Osteocyte (in vitro differentiated cells): Measurements from ENCODE around the gene LRRC43. TPM values are rescaled to one million over a fixed set of nuclear protein-coding genes. Genes with fewer than 3 reads are reported as not detected.

Experiments
- DNase-seq: peaks from one replicate; pipeline ENCODE4 v3.0.0; 2021; ENCODE audit warnings: mixed read lengths; ENCODE audit not compliant: unreplicated experiment; ENCODE audit errors: extremely low spot score
- H3K27ac Mint-ChIP-seq: one replicate; pipeline ENCODE4 v1.8.0; 2021; ENCODE audit warnings: mild to moderate bottlenecking, mixed read lengths; ENCODE audit not compliant: unreplicated experiment
- H3K27me3 Mint-ChIP-seq: one replicate; pipeline ENCODE4 v1.8.0; 2021; ENCODE audit warnings: mixed read lengths; ENCODE audit not compliant: unreplicated experiment
- H3K36me3 Mint-ChIP-seq: one replicate; pipeline ENCODE4 v1.8.0; 2021; ENCODE audit warnings: mixed read lengths; ENCODE audit not compliant: unreplicated experiment
- H3K4me1 Mint-ChIP-seq: one replicate; pipeline ENCODE4 v1.8.0; 2021; ENCODE audit warnings: mixed read lengths; ENCODE audit not compliant: unreplicated experiment
- H3K4me3 Mint-ChIP-seq: one replicate; pipeline ENCODE4 v1.8.0; 2021; ENCODE audit warnings: mild to moderate bottlenecking, moderate library complexity, mixed read lengths; ENCODE audit not compliant: unreplicated experiment
- H3K9me3 Mint-ChIP-seq: one replicate; pipeline ENCODE4 v1.8.0; 2021; ENCODE audit warnings: mixed read lengths; ENCODE audit not compliant: unreplicated experiment
- CTCF ChIP-seq: fragments of 200-600 bp; sonication (generic); IDR thresholded peaks from 2 replicates; pipeline ENCODE4 v1.5.0; 2021; ENCODE audit warnings: antibody characterized with exemption, mild to moderate bottlenecking, moderate library complexity
- long read RNA-seq: library from polyadenylated mRNA; unstranded; transcript quantifications from one replicate; pipeline ENCODE4 v2.0.0, GENCODE V29; 2021
- total RNA-seq: library from RNA; stranded (reverse); gene quantifications from 2 replicates; pipeline ENCODE4 v1.2.1, GENCODE V29; 2021

Gene LRRC43
- 1.0 and 2.0 TPM in 2 replicates for total RNA-seq
- long read RNA-seq = 0 reads

GRCh38 chr12:122182887-122183587, at the start of gene LRRC43:
Gene LRRC43, plus strand, starts transcription at chr12:122183123. Its CDS starts 22 bp downstream, at chr12:122183145.
- Mint-ChIP-seq H3K36me3 (no peaks in the 10 kb centered on the region), H3K27me3 (no peaks in the 10 kb centered on the region), H3K27ac (no peak within 1 kb of the TSS), H3K9me3 (no peaks in the 10 kb centered on the region), H3K4me1 (peaks cover 4% of the 10 kb centered on the region), H3K4me3 (peak within 1 kb of the TSS; percentile 73)
- no peak for DNase-seq
- TF ChIP-seq CTCF = no peak

GRCh38 chr12:122133192-122133950, 49.6 kb upstream of the LRRC43 start:
- H3K36me3 Mint-ChIP-seq = peaks cover 29% of the 10 kb centered on the region
- no peaks in the 10 kb centered on the region for H3K27me3 Mint-ChIP-seq
- H3K27ac Mint-ChIP-seq = no peak overlapping the region
- TF ChIP-seq CTCF = no peak
- no peaks in the 10 kb centered on the region for H3K9me3 Mint-ChIP-seq
- DNase-seq = no peak
- H3K4me1 Mint-ChIP-seq = no peaks in the 10 kb centered on the region
- no peak overlapping the region for H3K4me3 Mint-ChIP-seq

GRCh38 chr12:122135437-122136031, 47.4 kb upstream of the LRRC43 start:
- H3K27ac Mint-ChIP-seq = no peak overlapping the region

GRCh38 chr12:122137229-122137628, 45.7 kb upstream of the LRRC43 start:
- Mint-ChIP-seq H3K27ac (no peak overlapping the region), H3K4me1 (no peaks in the 10 kb centered on the region), H3K36me3 (peaks cover 25% of the 10 kb centered on the region), H3K4me3 (no peak overlapping the region), H3K27me3 (no peaks in the 10 kb centered on the region), H3K9me3 (no peaks in the 10 kb centered on the region)
- peak; percentile 18 for TF ChIP-seq CTCF
- no peak for DNase-seq

More at GRCh38 chr12:122135437-122136031, 47.4 kb upstream of the LRRC43 start:
- TF ChIP-seq CTCF = no peak
- no peak for DNase-seq
- H3K4me1 Mint-ChIP-seq = no peaks in the 10 kb centered on the region
- peaks cover 25% of the 10 kb centered on the region for H3K36me3 Mint-ChIP-seq
- no peaks in the 10 kb centered on the region for H3K27me3 Mint-ChIP-seq
- no peaks in the 10 kb centered on the region for H3K9me3 Mint-ChIP-seq
- H3K4me3 Mint-ChIP-seq = no peak overlapping the region

- no peak for DNase-seq
- H3K36me3 Mint-ChIP-seq = peaks cover 25% of the 10 kb centered on the region
- no peak overlapping the region for H3K4me3 Mint-ChIP-seq
- H3K9me3 Mint-ChIP-seq = no peaks in the 10 kb centered on the region
- no peaks in the 10 kb centered on the region for H3K27me3 Mint-ChIP-seq
- H3K4me1 Mint-ChIP-seq = no peaks in the 10 kb centered on the region
- TF ChIP-seq CTCF = no peak
- H3K27ac Mint-ChIP-seq = no peak overlapping the region
These were observed 45.2 kb upstream of the LRRC43 start for GRCh38 chr12:122137681-122138080.
